Measurements from ENCODE around the gene E2F7.
"Not testable (repeated sequence)": the region's sequence is repeated elsewhere in the genome, so short reads cannot be mapped to it uniquely, and the experiment has no call there.

The E2F7 gene

DNA sequence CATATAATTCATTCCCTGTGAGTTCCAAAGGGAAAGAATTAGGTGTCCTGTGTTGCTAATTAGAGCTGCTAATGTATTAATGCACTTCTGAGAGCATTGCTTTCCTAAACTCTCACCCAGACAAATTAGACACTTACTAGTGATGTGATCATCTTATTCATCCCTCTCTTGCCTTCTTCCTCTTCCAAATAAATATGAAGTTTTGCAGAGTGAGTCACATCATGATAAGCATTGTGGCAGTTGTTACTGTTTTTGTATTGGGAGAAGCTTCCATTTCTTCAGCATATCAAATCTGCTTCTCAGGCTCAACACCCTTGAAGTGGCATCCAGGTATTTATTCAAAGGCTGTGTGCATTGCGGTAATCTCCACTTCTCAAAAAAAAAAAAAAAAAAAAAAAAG lies 37.3 kb upstream of the E2F7 start:
- TF ChIP-seq, protein P1, sequence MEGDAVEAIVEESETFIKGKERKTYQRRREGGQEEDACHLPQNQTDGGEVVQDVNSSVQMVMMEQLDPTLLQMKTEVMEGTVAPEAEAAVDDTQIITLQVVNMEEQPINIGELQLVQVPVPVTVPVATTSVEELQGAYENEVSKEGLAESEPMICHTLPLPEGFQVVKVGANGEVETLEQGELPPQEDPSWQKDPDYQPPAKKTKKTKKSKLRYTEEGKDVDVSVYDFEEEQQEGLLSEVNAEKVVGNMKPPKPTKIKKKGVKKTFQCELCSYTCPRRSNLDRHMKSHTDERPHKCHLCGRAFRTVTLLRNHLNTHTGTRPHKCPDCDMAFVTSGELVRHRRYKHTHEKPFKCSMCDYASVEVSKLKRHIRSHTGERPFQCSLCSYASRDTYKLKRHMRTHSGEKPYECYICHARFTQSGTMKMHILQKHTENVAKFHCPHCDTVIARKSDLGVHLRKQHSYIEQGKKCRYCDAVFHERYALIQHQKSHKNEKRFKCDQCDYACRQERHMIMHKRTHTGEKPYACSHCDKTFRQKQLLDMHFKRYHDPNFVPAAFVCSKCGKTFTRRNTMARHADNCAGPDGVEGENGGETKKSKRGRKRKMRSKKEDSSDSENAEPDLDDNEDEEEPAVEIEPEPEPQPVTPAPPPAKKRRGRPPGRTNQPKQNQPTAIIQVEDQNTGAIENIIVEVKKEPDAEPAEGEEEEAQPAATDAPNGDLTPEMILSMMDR (IDR thresholded peaks at IDR 0.05; ENCODE audit: insufficient read depth, low read depth, low read length, missing control alignments) = no peak
- no peak overlapping the region for H3K4me3 ChIP-seq (ENCODE audit: low read length)
- DNase-seq (ENCODE audit: low read depth) = peak; percentile 52

DNA sequence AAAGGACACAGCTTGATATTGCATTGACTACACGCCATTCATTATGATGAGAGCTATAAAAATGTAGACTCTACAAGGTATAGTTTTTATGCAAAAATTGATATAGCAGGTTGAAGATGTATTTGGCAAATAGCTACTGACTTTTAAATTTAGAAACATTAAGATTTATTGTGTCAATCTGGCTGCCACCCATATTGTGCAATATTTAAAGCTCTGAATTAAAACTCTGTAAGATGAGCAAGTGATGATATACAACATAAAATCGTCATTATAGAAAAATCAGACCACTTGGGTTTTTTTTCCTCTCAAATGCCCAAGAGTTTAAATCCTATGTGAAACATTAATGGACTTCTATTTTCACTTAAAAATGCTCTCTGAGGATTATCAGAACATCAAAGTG lies 36.8 kb upstream of the E2F7 start:
- H3K4me3 ChIP-seq (ENCODE audit: low read length) = no peak overlapping the region
- TF ChIP-seq, protein P1 (IDR thresholded peaks at IDR 0.05; ENCODE audit: insufficient read depth, low read depth, low read length, missing control alignments) = no peak
- no peak for DNase-seq (ENCODE audit: low read depth)

- TF ChIP-seq, protein P1 (IDR thresholded peaks at IDR 0.05; ENCODE audit: insufficient read depth, low read depth, low read length, missing control alignments) = no peak
- H3K4me3 ChIP-seq (ENCODE audit: low read length) = no peak overlapping the region
- DNase-seq (ENCODE audit: low read depth) = no peak
These were observed 34.4 kb upstream of the E2F7 start for GRCh38 chr12:77099799-77100198.

GRCh38 chr12:77097846-77098245 lies 32.5 kb upstream of the E2F7 start:
- H3K4me3 ChIP-seq (ENCODE audit: low read length) = no peak overlapping the region
- TF ChIP-seq, protein P1 (IDR thresholded peaks at IDR 0.05; ENCODE audit: insufficient read depth, low read depth, low read length, missing control alignments) = no peak
- no peak for DNase-seq (ENCODE audit: low read depth)

DNA sequence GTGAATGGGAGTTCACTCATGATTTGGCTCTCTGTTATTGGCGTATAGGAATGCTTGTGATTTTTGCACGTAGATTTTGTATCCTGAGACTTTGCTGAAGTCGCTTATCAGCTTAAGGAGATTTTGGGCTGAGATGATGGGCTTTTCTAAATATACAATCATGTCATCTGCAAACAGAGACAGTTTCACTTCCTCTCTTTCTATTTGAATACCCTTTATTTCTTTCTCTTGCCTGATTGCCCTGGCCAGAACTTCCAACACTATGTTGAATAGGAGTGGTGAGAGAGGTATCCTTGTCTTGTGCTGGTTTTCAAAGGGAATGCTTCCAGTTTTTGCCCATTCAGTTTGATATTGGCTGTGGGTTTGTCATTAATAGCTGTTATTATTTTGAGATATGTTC lies 26.9 kb upstream of the E2F7 start:
- H3K4me3 ChIP-seq (ENCODE audit: low read length); DNase-seq (ENCODE audit: low read depth): not testable (repeated sequence)

DNA sequence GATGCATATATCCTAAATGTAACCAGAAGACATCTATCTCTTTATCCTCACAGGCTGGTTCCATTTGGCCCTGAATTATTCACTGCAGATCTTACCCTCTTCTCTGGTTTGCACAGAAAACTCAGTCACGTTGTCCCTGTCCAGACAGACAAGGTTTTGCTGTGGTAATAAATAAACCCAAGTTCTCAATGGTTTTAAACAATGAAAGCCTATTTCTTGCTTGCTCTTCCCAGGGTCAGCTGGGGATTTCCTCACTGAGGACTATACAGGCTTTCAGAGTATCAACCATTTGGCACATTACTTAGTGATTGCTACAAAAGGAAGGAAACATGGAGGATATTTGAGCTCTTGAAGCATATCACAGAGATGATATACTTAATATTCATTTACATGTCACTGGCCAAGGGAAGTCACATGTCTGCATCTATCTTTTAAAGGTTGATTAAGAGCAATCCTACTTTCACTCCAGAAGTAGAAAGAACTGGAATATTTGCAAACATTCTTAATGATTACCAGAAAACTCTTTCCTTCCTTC lies 24.4 kb upstream of the E2F7 start:
- no peak overlapping the region for H3K4me3 ChIP-seq (ENCODE audit: low read length)
- no peak for DNase-seq (ENCODE audit: low read depth)
- TF ChIP-seq, protein P1 (IDR thresholded peaks at IDR 0.05; ENCODE audit: insufficient read depth, low read depth, low read length, missing control alignments) = no peak

DNA sequence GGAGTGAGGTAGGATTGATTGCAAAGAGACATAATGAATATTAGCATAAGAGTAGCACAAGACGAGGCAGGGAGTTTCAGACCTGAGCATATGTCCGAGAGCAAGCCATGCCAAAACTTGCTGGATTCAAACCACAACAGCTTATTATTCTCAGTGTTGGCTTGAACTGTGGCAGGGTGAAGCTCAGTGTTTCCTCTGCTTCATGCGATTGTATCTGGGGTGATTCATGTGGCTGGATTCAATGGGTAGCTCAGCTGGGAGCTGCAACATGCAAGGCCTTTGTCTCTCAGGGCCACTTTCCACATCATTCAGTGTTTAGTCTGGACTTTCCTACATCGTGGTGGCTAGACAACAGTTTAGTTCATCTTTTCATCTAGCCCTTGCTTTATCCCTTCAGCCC lies 22.1 kb upstream of the E2F7 start:
- DNase-seq (ENCODE audit: low read depth) = peak; percentile 78
- TF ChIP-seq, protein P1 (IDR thresholded peaks at IDR 0.05; ENCODE audit: insufficient read depth, low read depth, low read length, missing control alignments) = no peak
- no peak overlapping the region for H3K4me3 ChIP-seq (ENCODE audit: low read length)
